HEK293 (cell line): ENCODE results near the gene CACNA1S.

Source experiments
- CTCF ChIA-PET: fragments of 350-600 bp; formaldehyde crosslinking; extraction: SDS; loops from one replicate; lab custom pipeline; 2021; ENCODE audit warnings: antibody characterized with exemption; lab: Yijun Ruan, JAX
- POLR2A ChIA-PET: fragments of 300-600 bp; formaldehyde crosslinking; extraction: SDS; loops from one replicate; lab custom pipeline; 2020; ENCODE audit warnings: antibody characterized with exemption, inconsistent platforms; lab: Yijun Ruan, JAX
- H3K27ac ChIP-seq: fragments of 200-500 bp; sonication (Bioruptor generic); 2 replicates; pipeline ENCODE4 v1.5.1; 2014; ENCODE audit warnings: low read depth, low read length, control low read depth, inconsistent platforms; ENCODE audit errors: extremely low read depth
- H3K36me3 ChIP-seq, 2 experiments: fragments of 200-500 bp in 1 of 2; sonication (Bioruptor generic) in 1 of 2; 1 replicate in 1 of 2; 2 replicates in 1 of 2; pipeline ENCODE4 v1.5.1; 2014 to 2017; ENCODE audit warnings: inconsistent platforms in 2 of 2, low read length in 2 of 2; ENCODE audit not compliant: control insufficient read depth in 2 of 2, insufficient read depth in 1 of 2
- H3K4me1 ChIP-seq: fragments of 200-500 bp; sonication (Bioruptor generic); 2 replicates; pipeline ENCODE4 v1.5.1; 2014; ENCODE audit warnings: mild to moderate bottlenecking, low read length, inconsistent platforms; ENCODE audit not compliant: control insufficient read depth, insufficient read depth
- H3K4me3 ChIP-seq: 2 replicates; pipeline ENCODE4 v1.5.1; 2011; ENCODE audit warnings: low read depth, mild to moderate bottlenecking, control low read depth, low read length, moderate library complexity
- H3K9me3 ChIP-seq: fragments of 200-500 bp; sonication (Bioruptor generic); 2 replicates; pipeline ENCODE4 v1.5.1; 2014; ENCODE audit warnings: low read depth, low read length, inconsistent platforms; ENCODE audit not compliant: control insufficient read depth, insufficient read depth
- GFI1B ChIP-seq: fragments of 450-650 bp; formaldehyde crosslinking; IDR thresholded peaks from 2 replicates; pipeline ENCODE4 v1.5.1; 2016; ENCODE audit warnings: missing biosample characterization, missing genetic modification characterization
- IKZF3 ChIP-seq: fragments of 450-650 bp; IDR thresholded peaks from 2 replicates; pipeline ENCODE4 v1.5.0; 2018; ENCODE audit warnings: missing biosample characterization, mild to moderate bottlenecking, missing genetic modification characterization, moderate library complexity
- KLF10 ChIP-seq: fragments of 450-650 bp; IDR thresholded peaks from 2 replicates; pipeline ENCODE4 v1.5.1; 2018; ENCODE audit warnings: missing biosample characterization, mild to moderate bottlenecking, missing genetic modification characterization
- KLF7 ChIP-seq: fragments of 450-650 bp; formaldehyde crosslinking; IDR thresholded peaks from 2 replicates; pipeline ENCODE4 v1.5.1; 2016; ENCODE audit warnings: missing biosample characterization, missing genetic modification characterization, borderline replicate concordance
- SP2 ChIP-seq: fragments of 450-650 bp; formaldehyde crosslinking; IDR thresholded peaks from 2 replicates; pipeline ENCODE4 v1.5.1; 2016; ENCODE audit warnings: missing biosample characterization, missing genetic modification characterization
- SP3 ChIP-seq: fragments of 450-650 bp; formaldehyde crosslinking; IDR thresholded peaks from 2 replicates; pipeline ENCODE4 v1.5.1; 2016; ENCODE audit warnings: missing biosample characterization, missing genetic modification characterization
- TSHZ1 ChIP-seq: fragments of 450-650 bp; formaldehyde crosslinking; IDR thresholded peaks from 2 replicates; pipeline ENCODE4 v1.5.1; 2016; ENCODE audit warnings: missing biosample characterization, missing genetic modification characterization, borderline replicate concordance
- ZBTB44 ChIP-seq: fragments of 450-650 bp; IDR thresholded peaks from 2 replicates; pipeline ENCODE4 v1.5.1; 2018; ENCODE audit warnings: missing biosample characterization, mild to moderate bottlenecking, missing genetic modification characterization
- ZBTB48 ChIP-seq: fragments of 450-650 bp; formaldehyde crosslinking; IDR thresholded peaks from 2 replicates; pipeline ENCODE4 v1.5.1; 2016; ENCODE audit warnings: missing biosample characterization, missing genetic modification characterization
- ZFP3 ChIP-seq: fragments of 450-650 bp; formaldehyde crosslinking; IDR thresholded peaks from 2 replicates; pipeline ENCODE4 v1.5.1; 2016; ENCODE audit warnings: low read depth, missing biosample characterization, missing genetic modification characterization
- ZNF114 ChIP-seq: fragments of 450-650 bp; formaldehyde crosslinking; IDR thresholded peaks from 2 replicates; pipeline ENCODE4 v1.5.0; 2017; ENCODE audit warnings: missing biosample characterization, missing genetic modification characterization
- ZNF140 ChIP-seq: fragments of 450-650 bp; formaldehyde crosslinking; IDR thresholded peaks from 2 replicates; pipeline ENCODE4 v1.5.1; 2016; ENCODE audit warnings: missing biosample characterization, missing genetic modification characterization
- ZNF146 ChIP-seq: fragments of 450-650 bp; formaldehyde crosslinking; IDR thresholded peaks from 2 replicates; pipeline ENCODE4 v1.5.1; 2016; ENCODE audit warnings: missing biosample characterization, missing genetic modification characterization
- ZNF175 ChIP-seq: fragments of 450-650 bp; formaldehyde crosslinking; IDR thresholded peaks from 2 replicates; pipeline ENCODE4 v1.5.1; 2016; ENCODE audit warnings: missing biosample characterization, missing genetic modification characterization
- ZNF202 ChIP-seq: fragments of 450-650 bp; formaldehyde crosslinking; IDR thresholded peaks from 2 replicates; pipeline ENCODE4 v1.5.1; 2016; ENCODE audit warnings: missing biosample characterization, missing genetic modification characterization, borderline replicate concordance
- ZNF211 ChIP-seq: fragments of 450-650 bp; formaldehyde crosslinking; IDR thresholded peaks from 2 replicates; pipeline ENCODE4 v1.5.1; 2016; ENCODE audit warnings: low read depth, missing biosample characterization, missing genetic modification characterization
- ZNF221 ChIP-seq: fragments of 450-650 bp; formaldehyde crosslinking; IDR thresholded peaks from 2 replicates; pipeline ENCODE4 v1.5.1; 2017; ENCODE audit warnings: missing biosample characterization, missing genetic modification characterization, borderline replicate concordance
- ZNF274 ChIP-seq, 2 experiments: fragments of 200-500 bp in 1 of 2; fragments of 450-650 bp in 1 of 2; sonication (Bioruptor generic) in 1 of 2; formaldehyde crosslinking in 1 of 2; IDR thresholded peaks; 2 replicates each; pipeline versions ENCODE4 v1.5.1 to v1.6.1; 2014 to 2016; ENCODE audit warnings: borderline replicate concordance in 1 of 2, inconsistent platforms in 1 of 2, low read length in 1 of 2, missing biosample characterization in 1 of 2, missing genetic modification characterization in 1 of 2
- ZNF280C ChIP-seq: fragments of 450-650 bp; formaldehyde crosslinking; IDR thresholded peaks from 2 replicates; pipeline ENCODE4 v1.5.1; 2016; ENCODE audit warnings: missing biosample characterization, missing genetic modification characterization
- ZNF311 ChIP-seq: fragments of 450-650 bp; formaldehyde crosslinking; IDR thresholded peaks from 2 replicates; pipeline ENCODE4 v1.5.1; 2017; ENCODE audit warnings: missing biosample characterization, missing genetic modification characterization, borderline replicate concordance
- ZNF324 ChIP-seq: fragments of 450-650 bp; formaldehyde crosslinking; IDR thresholded peaks from 2 replicates; pipeline ENCODE4 v1.5.1; 2016; ENCODE audit warnings: missing biosample characterization, missing genetic modification characterization
- ZNF600 ChIP-seq: fragments of 450-650 bp; formaldehyde crosslinking; IDR thresholded peaks from 2 replicates; pipeline ENCODE4 v1.5.1; 2016; ENCODE audit warnings: missing biosample characterization, missing genetic modification characterization
- ZNF610 ChIP-seq: fragments of 450-650 bp; formaldehyde crosslinking; IDR thresholded peaks from 2 replicates; pipeline ENCODE4 v1.5.1; 2016; ENCODE audit warnings: missing biosample characterization, missing genetic modification characterization, borderline replicate concordance
- ZNF621 ChIP-seq: fragments of 450-650 bp; formaldehyde crosslinking; IDR thresholded peaks from 2 replicates; pipeline ENCODE4 v1.5.1; 2017; ENCODE audit warnings: missing biosample characterization, missing genetic modification characterization
- ZNF645 ChIP-seq: fragments of 450-650 bp; formaldehyde crosslinking; IDR thresholded peaks from 2 replicates; pipeline ENCODE4; 2016; ENCODE audit warnings: missing biosample characterization, missing genetic modification characterization
- ZNF660 ChIP-seq: fragments of 450-650 bp; IDR thresholded peaks from 2 replicates; pipeline ENCODE4 v1.5.1; 2018; ENCODE audit warnings: missing biosample characterization, mild to moderate bottlenecking, missing genetic modification characterization
- ZNF837 ChIP-seq: fragments of 450-650 bp; formaldehyde crosslinking; IDR thresholded peaks from 2 replicates; pipeline ENCODE4 v1.5.1; 2016; ENCODE audit warnings: missing biosample characterization, missing genetic modification characterization
- ZSCAN16 ChIP-seq: fragments of 450-650 bp; formaldehyde crosslinking; IDR thresholded peaks from 2 replicates; pipeline ENCODE4 v1.5.1; 2016; ENCODE audit warnings: missing biosample characterization, missing genetic modification characterization

CACNA1S gene

GRCh38 chr1:201072149-201072548, 40.1 kb downstream of the CACNA1S start:
- H3K4me1 ChIP-seq = no peaks in the 10 kb centered on the region
- no peak overlapping the region for H3K27ac ChIP-seq
- no peak for TF ChIP-seq ZNF610 (tag by site-specific recombination)
- no peak for TF ChIP-seq GFI1B (tag by site-specific recombination)
- no peak for TF ChIP-seq SP2 (tag by site-specific recombination)
- TF ChIP-seq SP3 (tag by site-specific recombination) = no peak
- no peak for TF ChIP-seq ZNF311 (tag by site-specific recombination)
- no peak for TF ChIP-seq ZBTB44 (tag by site-specific recombination)
- no peak for TF ChIP-seq TSHZ1
- no peak for TF ChIP-seq ZSCAN16 (tag by site-specific recombination)
- TF ChIP-seq, all 188 proteins: peak for 0
- no peaks in the 10 kb centered on the region for H3K9me3 ChIP-seq
- no peak overlapping the region for H3K4me3 ChIP-seq
- ChIA-PET CTCF (interaction anchor here (0.6 to 1.3 kb wide), 2 partner anchors 41 to 47 kb away, joined by 3 to 4 read pairs; no protein-coding TSS in a partner anchor), POLR2A (no interaction called here)
- no peaks in the 10 kb centered on the region for H3K36me3 ChIP-seq

GRCh38 chr1:201069636-201070035, 42.6 kb downstream of the CACNA1S start:
- POLR2A ChIA-PET = no interaction called here

More at GRCh38 chr1:201069636-201070035, 42.6 kb downstream of the CACNA1S start:
- no peak overlapping the region for H3K4me3 ChIP-seq
- H3K36me3 ChIP-seq = no peaks in the 10 kb centered on the region
- no peak overlapping the region for H3K27ac ChIP-seq
- CTCF ChIA-PET = interaction anchor here (0.7 to 1.4 kb wide), 4 partner anchors 17 to 98 kb away, joined by 3 to 5 read pairs (median 3); no protein-coding TSS in a partner anchor
- no peaks in the 10 kb centered on the region for H3K9me3 ChIP-seq
- TF ChIP-seq ZNF621 (tag by site-specific recombination) = no peak
- no peak for TF ChIP-seq KLF7 (tag by site-specific recombination)
- no peak for TF ChIP-seq ZNF221 (tag by site-specific recombination)
- no peak for TF ChIP-seq ZFP3 (tag by site-specific recombination)
- no peak for TF ChIP-seq ZNF274 (IDR thresholded peaks at IDR 0.05; ENCODE audit: low read length)
- TF ChIP-seq ZNF274 (tag by site-specific recombination; IDR thresholded peaks at IDR 0.05; ENCODE audit: borderline replicate concordance) = no peak
- no peak for TF ChIP-seq IKZF3 (tag by site-specific recombination)
- TF ChIP-seq KLF10 (tag by site-specific recombination) = no peak
- TF ChIP-seq ZNF837 (tag by site-specific recombination) = no peak
- TF ChIP-seq ZNF140 (tag by site-specific recombination) = no peak
- TF ChIP-seq ZNF175 (tag by site-specific recombination) = no peak
- TF ChIP-seq ZNF600 (tag by site-specific recombination) = no peak
- TF ChIP-seq ZNF660 = no peak
- TF ChIP-seq ZNF324 (tag by site-specific recombination) = no peak
- no peak for TF ChIP-seq ZNF146
- no peak for TF ChIP-seq ZNF202 (tag by site-specific recombination)
- TF ChIP-seq ZBTB48 (tag by site-specific recombination) = no peak
- no peak for TF ChIP-seq ZNF211 (tag by site-specific recombination)
- no peak for TF ChIP-seq ZNF280C (tag by site-specific recombination)
- no peak for TF ChIP-seq ZNF114 (tag by site-specific recombination)
- TF ChIP-seq ZNF645 (tag by site-specific recombination) = no peak
- no peaks in the 10 kb centered on the region for H3K4me1 ChIP-seq
